ENCODE results near the gene GLTPD2. TPM values are rescaled to one million over a fixed set of nuclear protein-coding genes. Genes with fewer than 3 reads are reported as not detected.

Gene GLTPD2
- total and polyA plus RNA-seq, 2 experiments from 2014 or later: 0.50 to 2.2 TPM

- Histone ChIP-seq H3K27me3 (replicated peaks; ENCODE audit: insufficient read depth) (peaks cover 11% of the 10 kb centered on the region), H3K9ac (no peak overlapping the region), H2AFZ (no peak overlapping the region), H3K79me2 (ENCODE audit: insufficient read depth) (no peaks in the 10 kb centered on the region), H3K36me3 (ENCODE audit: low read depth) (no peaks in the 10 kb centered on the region), H4K20me1 (ENCODE audit: insufficient read depth) (no peaks in the 10 kb centered on the region), H3K27ac (no peak overlapping the region), H3K4me2 (ENCODE audit: unreplicated experiment) (no peak overlapping the region), H3K4me1 (ENCODE audit: insufficient read depth) (peaks cover 9% of the 10 kb centered on the region; the same call in 1 of the 2 replicates), H3K9me2 (ENCODE audit: insufficient read depth) (no peaks in the 10 kb centered on the region), H3K4me3 (no peak overlapping the region), H3K9me3 (ENCODE audit: low read depth) (no peaks in the 10 kb centered on the region), H3F3A (ENCODE audit: insufficient read depth) (peaks cover 7% of the 10 kb centered on the region; the same call in 1 of the 2 replicates)
- TF ChIP-seq EZH2 (IDR thresholded peaks at IDR 0.05; ENCODE audit: insufficient read depth, poor library complexity, severe bottlenecking): no peak
- no peak for TF ChIP-seq EZH2phosphoT487 (IDR thresholded peaks at IDR 0.05; ENCODE audit: insufficient read depth, low read depth)
- WGBS, 2 experiments (ENCODE audit: low coverage in 1 of 2, low lambda C conversion rate in 2 of 2, missing lambda C conversion rate in 2 of 2): 43 to 54% methylated on average over 10 of the region's 10 CpGs
- DNase-seq: no peak
- in situ Hi-C loops (cut with MboI): no loop called here
Measured at GRCh38 chr17:4772235-4772613, 16.5 kb upstream of the GLTPD2 start.

DNA sequence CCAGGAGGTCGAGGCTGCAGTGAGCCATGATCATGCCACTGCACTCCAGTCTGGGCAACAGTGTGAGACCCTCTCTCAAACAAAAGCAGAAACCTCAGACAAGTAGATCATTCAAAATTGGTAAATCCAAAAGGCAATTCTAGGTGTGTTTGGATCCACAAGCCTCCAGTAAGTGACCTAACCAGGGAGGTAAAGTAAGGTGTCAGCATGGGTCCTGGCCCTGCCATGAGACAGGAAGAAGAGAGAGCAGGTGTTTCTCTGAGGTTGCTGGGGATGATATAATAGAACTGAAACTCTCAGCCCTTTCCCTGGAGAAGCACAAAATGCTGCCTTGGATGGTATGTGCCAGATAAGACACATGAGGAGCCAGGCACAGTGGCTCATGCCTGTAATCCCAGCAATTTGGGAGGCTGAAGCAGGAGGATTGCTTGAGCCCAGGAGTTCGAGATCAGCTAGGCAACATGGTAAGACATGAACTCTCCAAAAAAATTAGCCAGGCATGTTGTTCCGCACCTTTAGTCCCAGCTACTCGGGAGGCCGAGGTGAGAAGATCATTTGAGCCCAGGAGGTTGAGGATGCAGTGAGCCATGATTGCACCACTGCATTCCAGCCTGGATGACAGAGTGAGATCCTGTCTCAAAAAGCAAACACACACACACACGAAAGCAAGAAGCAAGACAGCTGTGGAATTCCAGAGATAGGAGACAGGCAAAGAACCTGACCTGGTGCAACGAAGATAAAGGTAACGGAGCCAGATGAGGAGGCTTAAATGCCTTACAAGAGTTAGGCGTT, 10.6 kb upstream of the GLTPD2 start:
- Histone ChIP-seq H3K9me2 (ENCODE audit: insufficient read depth) (no peaks in the 10 kb centered on the region), H3F3A (ENCODE audit: insufficient read depth) (no peaks in the 10 kb centered on the region), H4K20me1 (ENCODE audit: insufficient read depth) (no peaks in the 10 kb centered on the region), H3K4me1 (ENCODE audit: insufficient read depth) (no peaks in the 10 kb centered on the region), H2AFZ (no peak overlapping the region), H3K27me3 (replicated peaks; ENCODE audit: insufficient read depth) (peaks cover 15% of the 10 kb centered on the region), H3K4me2 (ENCODE audit: unreplicated experiment) (no peak overlapping the region), H3K27ac (no peak overlapping the region), H3K9ac (no peak overlapping the region), H3K4me3 (no peak overlapping the region), H3K79me2 (ENCODE audit: insufficient read depth) (no peaks in the 10 kb centered on the region), H3K36me3 (ENCODE audit: low read depth) (no peaks in the 10 kb centered on the region), H3K9me3 (ENCODE audit: low read depth) (no peaks in the 10 kb centered on the region)
- 54 to 60% methylated on average over 9 of the region's 9 CpGs for WGBS, 2 experiments (ENCODE audit: low coverage in 1 of 2, low lambda C conversion rate in 2 of 2, missing lambda C conversion rate in 2 of 2)
- peak; percentile 10 for DNase-seq
- in situ Hi-C loops (cut with MboI): no loop called here
- no peak for TF ChIP-seq EZH2 (IDR thresholded peaks at IDR 0.05; ENCODE audit: insufficient read depth, poor library complexity, severe bottlenecking)
- no peak for TF ChIP-seq EZH2phosphoT487 (IDR thresholded peaks at IDR 0.05; ENCODE audit: insufficient read depth, low read depth)

- 48% methylated on average over 11 of the region's 11 CpGs for WGBS, 2 experiments (ENCODE audit: low coverage in 1 of 2, low lambda C conversion rate in 2 of 2, missing lambda C conversion rate in 2 of 2)
- no peaks in the 10 kb centered on the region for H3K9me2 ChIP-seq (ENCODE audit: insufficient read depth)
- H3K79me2 ChIP-seq (ENCODE audit: insufficient read depth): no peaks in the 10 kb centered on the region
- no peak overlapping the region for H3K4me3 ChIP-seq
- H3K4me1 ChIP-seq (ENCODE audit: insufficient read depth): 0 out of 2 replicates have a peak, but pooled peaks cover 2% of the 10 kb centered on the region
- no peak overlapping the region for H3K9ac ChIP-seq
- H3K9me3 ChIP-seq (ENCODE audit: low read depth): no peaks in the 10 kb centered on the region
- no peaks in the 10 kb centered on the region for H3F3A ChIP-seq (ENCODE audit: insufficient read depth)
- peaks cover 23% of the 10 kb centered on the region for H3K27me3 ChIP-seq (replicated peaks; ENCODE audit: insufficient read depth)
- H3K27ac ChIP-seq: no peak overlapping the region
- H3K36me3 ChIP-seq (ENCODE audit: low read depth): no peaks in the 10 kb centered on the region
- no peak for DNase-seq
- in situ Hi-C loops (cut with MboI): no loop called here
- H2AFZ ChIP-seq: no peak overlapping the region
- no peak overlapping the region for H3K4me2 ChIP-seq (ENCODE audit: unreplicated experiment)
- TF ChIP-seq EZH2 (IDR thresholded peaks at IDR 0.05; ENCODE audit: insufficient read depth, poor library complexity, severe bottlenecking): no peak
- no peak for TF ChIP-seq EZH2phosphoT487 (IDR thresholded peaks at IDR 0.05; ENCODE audit: insufficient read depth, low read depth)
- no peaks in the 10 kb centered on the region for H4K20me1 ChIP-seq (ENCODE audit: insufficient read depth)
Measured at GRCh38 chr17:4780325-4780955, 8.3 kb upstream of the GLTPD2 start.

DNA sequence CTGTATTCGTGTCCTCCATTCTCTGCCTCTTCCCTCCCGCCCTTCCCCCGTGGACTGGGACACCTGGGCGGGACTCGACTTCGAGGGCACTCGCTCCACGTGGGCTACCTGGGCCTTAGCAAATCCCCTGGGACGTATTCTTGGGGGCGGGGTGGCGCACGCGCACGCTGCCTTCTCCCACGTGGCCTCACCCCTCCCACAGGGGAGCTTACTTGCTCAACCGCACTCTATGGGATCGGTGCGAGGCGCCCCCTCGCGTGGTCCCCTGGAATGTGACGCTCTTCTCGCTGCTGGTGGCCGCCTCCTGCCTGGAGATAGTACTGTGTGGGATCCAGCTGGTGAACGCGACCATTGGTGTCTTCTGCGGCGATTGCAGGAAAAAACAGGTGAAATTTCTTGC, 6.1 kb upstream of the GLTPD2 start:
- no peaks in the 10 kb centered on the region for H3K9me2 ChIP-seq (ENCODE audit: insufficient read depth)
- H2AFZ ChIP-seq: no peak overlapping the region
- H3K4me3 ChIP-seq: no peak overlapping the region
- H3K79me2 ChIP-seq (ENCODE audit: insufficient read depth): no peaks in the 10 kb centered on the region
- DNase-seq: no peak
- H3K9me3 ChIP-seq (ENCODE audit: low read depth): no peaks in the 10 kb centered on the region
- no peaks in the 10 kb centered on the region for H4K20me1 ChIP-seq (ENCODE audit: insufficient read depth)
- in situ Hi-C loops (cut with MboI): no loop called here
- peaks cover 23% of the 10 kb centered on the region for H3K27me3 ChIP-seq (replicated peaks; ENCODE audit: insufficient read depth)
- WGBS, 2 experiments (ENCODE audit: low coverage in 1 of 2, low lambda C conversion rate in 2 of 2, missing lambda C conversion rate in 2 of 2): 14 to 22% methylated on average over 20 to 28 of the region's 28 CpGs
- no peak overlapping the region for H3K9ac ChIP-seq
- H3F3A ChIP-seq (ENCODE audit: insufficient read depth): no peaks in the 10 kb centered on the region; the same call in 1 of the 2 replicates
- TF ChIP-seq EZH2 (IDR thresholded peaks at IDR 0.05; ENCODE audit: insufficient read depth, poor library complexity, severe bottlenecking): no peak
- TF ChIP-seq EZH2phosphoT487 (IDR thresholded peaks at IDR 0.05; ENCODE audit: insufficient read depth, low read depth): no peak
- H3K4me2 ChIP-seq (ENCODE audit: unreplicated experiment): no peak overlapping the region
- no peaks in the 10 kb centered on the region for H3K36me3 ChIP-seq (ENCODE audit: low read depth)
- H3K4me1 ChIP-seq (ENCODE audit: insufficient read depth): peaks cover 14% of the 10 kb centered on the region; the same call in 1 of the 2 replicates
- no peak overlapping the region for H3K27ac ChIP-seq

Data from GM23248 (cell line).